Upper lobe of left lung (tissue), 4 donors: ENCODE measurements around the gene UPP2.

Experiments used
- EP300 ChIP-seq, 4 donors: sonication (generic); formaldehyde crosslinking; IDR thresholded peaks; one replicate each; pipeline ENCODE4 v1.5.1; 2017; ENCODE audit warnings: antibody characterized with exemption in 4 of 4, control low read depth in 2 of 4
- POLR2A ChIP-seq, 4 donors: fragments of 450-650 bp; IDR thresholded peaks; one replicate each; pipeline ENCODE4 v1.5.1; 2016 to 2017; ENCODE audit warnings: antibody characterized with exemption in 4 of 4, mild to moderate bottlenecking in 2 of 4

- no peak for TF ChIP-seq POLR2A (IDR thresholded peaks at IDR 0.05)
- no peak for TF ChIP-seq EP300 (IDR thresholded peaks at IDR 0.05)
Observed at GRCh38 chr2:158072361-158072760, 29.3 kb upstream of the UPP2 start.
